Tibial nerve (tissue), 4 donors: ENCODE results near the gene HIVEP2.

Experiments
- CTCF ChIP-seq, 5 experiments: fragments of 200-600 bp in 3 of 5; fragments of 450-650 bp in 2 of 5; sonication (generic) in 3 of 5; IDR thresholded peaks; one replicate each; pipeline ENCODE4 v1.5.1; 2016 to 2019; ENCODE audit warnings: antibody characterized with exemption in 5 of 5, mild to moderate bottlenecking in 3 of 5, moderate library complexity in 2 of 5
- EP300 ChIP-seq, 2 donors: sonication (generic); formaldehyde crosslinking; IDR thresholded peaks; one replicate each; pipeline ENCODE4 v1.6.1; 2017; ENCODE audit warnings: antibody characterized with exemption in 2 of 2, mild to moderate bottlenecking in 1 of 2

- TF ChIP-seq CTCF (IDR thresholded peaks at IDR 0.05) (no peak), EP300 (IDR thresholded peaks at IDR 0.05) (no peak)
Observed at GRCh38 chr6:142968601-142969000, 23.6 kb upstream of the HIVEP2 start.
